Measurements from ENCODE around the gene CDC45.

The CDC45 gene

DNA sequence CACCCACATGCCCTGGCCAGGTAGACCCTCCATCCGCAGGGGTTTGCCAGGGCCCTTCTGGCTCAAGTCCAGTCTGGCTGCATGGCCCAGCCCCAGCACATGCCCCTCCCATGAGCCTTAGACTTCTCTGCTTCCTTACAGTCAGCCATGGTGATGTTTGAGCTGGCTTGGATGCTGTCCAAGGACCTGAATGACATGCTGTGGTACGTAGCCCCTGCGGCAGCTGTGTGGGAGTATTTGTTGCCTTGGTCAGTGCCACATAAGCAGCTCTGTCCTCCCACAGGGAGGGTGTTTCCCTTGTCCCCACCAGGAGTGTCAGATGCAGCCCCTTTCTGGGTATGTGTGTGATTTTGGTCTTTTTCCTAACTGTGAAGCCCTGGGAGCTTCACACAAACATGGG is 17.5 kb downstream of the CDC45 start:
- DNase-seq, result no peak

- DNase-seq, result no peak
Observed at GRCh38 chr22:19498154-19498865, 18.6 kb downstream of the CDC45 start.

DNA sequence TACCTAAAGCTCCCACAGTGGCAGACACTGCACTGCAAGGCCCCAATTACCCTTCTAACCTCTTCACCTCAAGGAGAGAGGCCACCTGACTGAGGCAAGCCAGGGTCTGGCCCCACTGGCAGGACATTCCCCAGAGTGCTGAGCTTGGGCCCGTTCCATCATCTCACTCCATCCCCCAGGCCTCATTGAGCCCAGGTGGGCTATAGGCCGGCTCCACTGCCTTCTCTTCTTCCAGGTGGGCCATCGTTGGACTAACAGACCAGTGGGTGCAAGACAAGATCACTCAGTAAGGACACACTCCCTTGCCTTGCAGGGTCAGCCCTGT is 19.1 kb downstream of the CDC45 start:
- no peak for DNase-seq

DNA sequence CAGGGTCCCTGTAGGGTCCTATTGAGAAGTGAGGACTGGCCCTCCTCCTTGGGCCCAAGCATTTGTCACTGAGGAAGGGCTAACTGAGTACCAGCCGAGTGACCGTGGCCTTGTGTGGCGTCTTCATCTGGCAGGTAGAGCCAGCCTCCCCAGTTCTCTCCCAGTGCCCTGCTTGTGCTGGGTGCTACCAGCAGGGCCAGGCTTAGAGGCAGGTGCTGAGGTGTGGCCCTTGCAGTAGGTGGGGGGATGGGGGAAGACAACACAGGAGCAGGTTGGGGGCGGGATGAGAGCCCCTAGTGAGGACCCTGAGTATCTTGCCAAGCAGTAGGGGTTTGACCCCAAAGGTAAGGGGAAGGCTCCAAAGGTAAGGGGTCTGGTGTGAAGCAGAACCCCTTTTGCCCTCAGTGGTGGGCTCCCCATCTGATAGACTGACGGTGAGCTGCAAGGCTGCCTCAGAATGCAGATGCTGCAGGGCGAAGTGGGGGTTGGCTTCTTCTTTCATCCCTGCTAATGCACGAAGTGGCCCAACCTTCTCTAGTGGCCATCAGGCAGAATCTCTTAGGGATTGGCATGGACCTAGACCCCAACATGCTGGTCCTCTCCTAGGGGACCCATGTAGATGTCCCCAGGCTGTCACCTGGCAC is 19.6 kb downstream of the CDC45 start:
- no peak for DNase-seq

DNA sequence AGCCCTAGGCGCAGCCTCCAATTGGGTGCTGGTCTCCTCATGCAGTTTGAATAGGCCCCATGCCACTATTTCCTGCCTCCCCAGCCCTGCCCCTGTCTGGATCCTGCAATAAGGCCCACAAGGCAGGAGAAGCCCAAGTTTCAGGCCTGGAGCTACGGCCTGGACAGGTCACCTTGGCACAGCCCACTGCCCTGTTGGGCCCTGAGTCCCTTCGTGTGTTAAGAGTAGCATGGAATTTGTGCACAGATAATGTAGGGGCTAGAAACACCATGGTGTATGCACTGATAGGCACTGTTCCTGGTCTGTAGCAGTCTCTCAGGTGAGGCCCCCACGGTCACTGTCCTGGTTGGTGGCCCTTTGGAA is 20.1 kb downstream of the CDC45 start:
- DNase-seq, result no peak

DNA sequence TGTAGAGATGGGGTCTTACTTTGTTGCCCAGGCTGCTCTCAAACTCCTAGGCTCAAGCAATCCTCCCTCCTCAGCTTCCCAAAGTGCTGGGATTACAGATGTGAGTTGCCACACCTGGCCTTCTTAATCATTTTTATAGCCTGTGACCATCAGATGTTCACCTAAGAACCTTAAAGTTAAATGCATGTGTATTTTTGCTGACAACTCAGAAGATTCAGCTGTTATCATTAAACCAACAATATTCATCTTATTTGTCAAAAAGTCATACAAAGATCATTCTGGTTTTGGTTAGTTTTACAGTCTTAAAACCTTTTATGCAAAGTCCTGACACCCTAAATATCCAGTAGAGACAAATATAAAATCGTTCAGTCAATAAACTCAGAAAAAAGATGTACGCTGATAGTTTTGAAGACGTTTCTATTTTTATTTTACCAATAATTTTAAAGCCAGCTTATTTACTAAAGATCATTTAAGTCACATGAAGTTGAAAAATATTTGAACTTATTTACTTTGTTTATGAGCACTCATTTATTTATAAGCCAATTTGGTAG is 22.3 kb downstream of the CDC45 start:
- DNase-seq, result no peak

DNA sequence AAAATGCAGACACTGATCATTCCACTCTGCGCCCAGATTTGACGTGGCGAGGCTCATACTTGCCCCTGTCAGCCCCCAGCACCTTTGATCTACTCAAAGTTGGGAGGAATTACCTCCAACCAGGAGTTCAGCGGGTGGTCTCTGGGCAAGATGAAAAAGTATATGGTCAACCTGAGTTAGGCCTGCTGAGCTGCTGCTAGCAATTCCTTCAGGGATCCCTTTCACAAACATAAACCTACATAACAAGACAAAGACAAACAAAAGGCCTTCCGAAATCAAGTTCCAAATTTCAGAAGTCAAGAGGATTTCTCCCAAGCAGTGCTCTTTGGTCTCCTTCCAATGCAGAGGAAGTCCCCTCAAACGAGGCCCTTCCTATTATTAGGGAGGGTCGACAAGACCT is 23.6 kb downstream of the CDC45 start:
- DNase-seq, result no peak

GRCh38 chr22:19503869-19504268 is 24.1 kb downstream of the CDC45 start:
- no peak for DNase-seq

DNA sequence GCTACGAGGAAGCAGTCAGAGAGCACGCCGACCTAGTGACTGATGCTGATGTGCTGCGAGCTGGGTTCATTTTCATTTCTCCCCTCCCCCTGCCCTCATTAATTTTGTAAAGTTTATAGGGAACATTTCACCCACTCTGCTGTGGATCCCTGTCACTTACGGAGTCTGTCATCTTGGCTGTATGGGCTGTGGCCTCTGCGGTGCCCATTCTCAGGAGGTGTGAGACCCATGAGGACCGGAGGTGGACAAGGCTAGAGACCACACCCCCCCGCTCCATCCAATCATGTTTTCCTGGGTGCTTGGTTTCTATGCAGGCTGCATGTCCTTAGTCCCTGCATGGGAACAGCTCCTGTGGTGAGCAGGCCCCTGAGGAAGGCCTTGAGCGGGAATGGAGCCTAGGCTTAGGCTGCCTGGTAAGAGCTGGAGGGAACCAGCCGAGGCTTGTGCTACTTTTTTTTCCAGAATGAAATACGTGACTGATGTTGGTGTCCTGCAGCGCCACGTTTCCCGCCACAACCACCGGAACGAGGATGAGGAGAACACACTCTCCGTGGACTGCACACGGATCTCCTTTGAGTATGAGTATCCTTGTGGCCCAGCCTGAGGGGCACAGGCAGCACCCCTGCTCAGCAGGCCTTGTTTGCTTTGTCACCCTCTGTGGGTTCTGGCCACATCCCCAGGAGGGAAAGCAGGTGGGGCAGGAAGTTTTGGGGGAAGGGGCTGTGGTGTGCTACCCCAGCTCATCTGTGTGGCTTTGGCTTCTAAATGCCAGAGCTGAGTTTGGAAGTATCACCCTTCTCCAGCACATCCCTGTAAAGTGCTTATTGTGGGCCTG is 25.4 kb downstream of the CDC45 start:
- DNase-seq, result no peak

GRCh38 chr22:19505735-19506126 is 26.0 kb downstream of the CDC45 start:
- no peak for DNase-seq

- no peak for DNase-seq
Observed at GRCh38 chr22:19506212-19506611, 26.5 kb downstream of the CDC45 start.

- DNase-seq, result no peak
Observed at GRCh38 chr22:19507534-19507861, 27.8 kb downstream of the CDC45 start.

- no peak for DNase-seq
Observed at GRCh38 chr22:19508024-19508776, 28.5 kb downstream of the CDC45 start.

DNA sequence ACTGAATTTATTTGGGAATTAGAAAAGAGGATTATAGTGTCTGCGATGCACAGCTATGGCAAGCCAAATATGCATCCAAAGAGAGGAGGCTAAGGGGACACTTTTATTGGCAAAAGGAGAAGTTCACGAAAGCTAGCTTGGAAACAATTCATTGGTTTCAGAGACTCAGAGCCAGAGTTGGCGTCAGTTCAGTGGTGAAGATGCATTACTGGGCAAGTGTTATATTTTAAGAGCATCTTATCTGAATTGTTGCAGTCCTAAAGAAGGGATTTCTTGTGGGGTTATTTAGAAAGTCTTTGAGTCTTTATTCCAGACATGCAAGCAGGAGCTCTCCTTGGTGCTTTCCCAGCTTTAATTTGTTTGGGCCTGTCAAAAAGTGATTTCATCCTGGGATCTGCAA is 29.5 kb downstream of the CDC45 start:
- no peak for DNase-seq

GRCh38 chr22:19509923-19510322 is 30.2 kb downstream of the CDC45 start:
- no peak for DNase-seq

- no peak for DNase-seq
Observed at GRCh38 chr22:19510919-19511341, 31.2 kb downstream of the CDC45 start.

GRCh38 chr22:19513823-19514222 is 34.1 kb downstream of the CDC45 start:
- no peak for DNase-seq

DNA sequence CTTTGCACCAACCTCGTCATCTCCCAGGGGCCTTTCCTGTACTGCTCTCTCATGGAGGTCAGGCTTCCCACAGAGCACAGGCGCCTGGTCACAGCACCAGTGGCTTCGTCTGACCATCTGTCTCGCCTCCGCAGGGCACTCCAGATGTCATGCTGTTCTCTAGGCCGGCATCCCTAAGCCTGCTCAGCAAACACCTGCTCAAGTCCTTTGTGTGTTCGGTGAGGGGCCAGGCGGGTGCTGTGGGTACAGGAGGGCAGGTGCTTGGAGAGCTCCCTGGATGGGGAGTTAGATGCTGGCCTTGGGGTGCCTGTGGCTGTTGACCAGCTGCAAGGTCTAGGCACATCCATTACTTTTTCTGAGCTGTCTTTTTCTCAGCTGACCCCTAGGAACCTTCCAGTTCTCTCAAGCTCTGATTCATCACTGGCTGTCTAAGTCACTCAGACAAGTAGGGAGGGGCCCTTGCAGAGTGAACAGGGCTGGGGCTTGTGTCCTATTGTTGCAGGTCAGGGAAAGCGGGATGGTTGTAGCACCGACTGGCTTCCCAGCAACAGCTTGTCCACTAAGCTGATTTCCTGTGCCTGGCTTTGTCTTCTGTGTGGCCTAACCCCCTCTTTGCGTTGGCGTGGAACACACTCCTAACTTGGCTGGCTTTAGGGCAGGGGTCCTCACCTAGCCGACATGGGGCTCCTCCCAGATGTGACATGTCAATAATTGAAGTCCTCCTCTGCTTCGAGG is 35.3 kb downstream of the CDC45 start:
- DNase-seq, result no peak

DNA sequence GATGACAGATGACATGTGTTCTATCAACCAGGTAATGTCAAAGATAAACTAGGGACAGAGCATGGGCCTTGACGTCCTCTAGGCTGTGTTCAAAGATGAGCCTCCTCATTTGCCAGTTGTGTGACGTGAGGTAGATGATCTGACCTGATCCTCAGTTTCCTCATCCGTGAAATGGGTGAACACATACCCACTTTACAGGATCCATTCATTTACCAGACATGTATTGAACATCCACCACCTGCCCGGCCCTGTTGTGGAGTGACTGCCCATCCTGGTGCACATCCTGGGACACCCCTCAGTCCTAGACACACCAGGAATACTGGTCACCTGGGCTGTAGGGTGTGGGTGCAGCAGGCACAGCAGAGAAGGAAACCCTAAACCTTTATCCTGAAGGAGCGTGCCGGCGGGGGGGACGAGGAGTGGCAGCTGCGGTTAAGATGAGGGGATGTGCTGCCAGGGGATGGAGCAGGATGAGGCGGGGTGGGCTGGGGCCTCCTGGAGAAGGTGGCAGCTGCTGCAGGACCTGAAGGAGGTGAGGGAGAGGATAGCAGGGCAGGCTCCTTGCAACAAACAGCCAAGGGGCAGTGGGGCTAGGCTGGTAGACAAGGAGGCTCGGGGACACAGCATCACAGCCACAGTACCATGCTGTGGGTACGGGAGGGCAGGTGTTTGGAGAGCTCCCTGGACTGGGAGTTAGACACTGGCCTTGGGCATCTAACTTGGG is 36.1 kb downstream of the CDC45 start:
- no peak for DNase-seq

GRCh38 chr22:19516378-19517170 is 36.9 kb downstream of the CDC45 start:
- no peak for DNase-seq

- DNase-seq, result no peak
Observed at GRCh38 chr22:19517171-19517500, 37.4 kb downstream of the CDC45 start.

Measured in T-helper 9 cell (primary cell).